ENCODE results near the gene TRANK1.
"Not testable (repeated sequence)": the region's sequence is repeated elsewhere in the genome, so short reads cannot be mapped to it uniquely, and the experiment has no call there.

The TRANK1 gene

GRCh38 chr3:36911990-36912804 is 32.7 kb downstream of the TRANK1 start:
- no peak for DNase-seq

GRCh38 chr3:36909666-36910065 is 35.2 kb downstream of the TRANK1 start:
- no peak for DNase-seq

GRCh38 chr3:36909181-36909580 is 35.7 kb downstream of the TRANK1 start:
- no peak for DNase-seq

GRCh38 chr3:36908647-36909180 is 36.1 kb downstream of the TRANK1 start:
- DNase-seq = no peak

GRCh38 chr3:36907911-36908646 is 36.8 kb downstream of the TRANK1 start:
- no peak for DNase-seq

- DNase-seq = no peak
Observed at GRCh38 chr3:36906504-36907149, 38.2 kb downstream of the TRANK1 start.

- no peak for DNase-seq
Observed at GRCh38 chr3:36905545-36905944, 39.3 kb downstream of the TRANK1 start.

- DNase-seq = no peak
Observed at GRCh38 chr3:36904641-36905040, 40.2 kb downstream of the TRANK1 start.

- not testable (repeated sequence) for DNase-seq
Observed at GRCh38 chr3:36904065-36904464, 40.8 kb downstream of the TRANK1 start.

GRCh38 chr3:36903119-36903882 is 41.6 kb downstream of the TRANK1 start:
- no peak for DNase-seq

- no peak for DNase-seq
Observed at GRCh38 chr3:36901588-36901987, 43.3 kb downstream of the TRANK1 start.

GRCh38 chr3:36900474-36901443 is 44.1 kb downstream of the TRANK1 start:
- no peak for DNase-seq

- no peak for DNase-seq
Observed at GRCh38 chr3:36895496-36896409, 49.1 kb downstream of the TRANK1 start.

- no peak for DNase-seq
Observed at GRCh38 chr3:36894914-36895313, 49.9 kb downstream of the TRANK1 start.

GRCh38 chr3:36893826-36894225 is 51.0 kb downstream of the TRANK1 start:
- DNase-seq = no peak

- no peak for DNase-seq
Observed at GRCh38 chr3:36893137-36893557, 51.7 kb downstream of the TRANK1 start.

GRCh38 chr3:36892457-36893136 is 52.3 kb downstream of the TRANK1 start:
- no peak for DNase-seq

- DNase-seq = no peak
Observed at GRCh38 chr3:36891701-36892160, 53.1 kb downstream of the TRANK1 start.

GRCh38 chr3:36891097-36891496 is 53.8 kb downstream of the TRANK1 start:
- not testable (repeated sequence) for DNase-seq

- DNase-seq = no peak
Observed at GRCh38 chr3:36890261-36890660, 54.6 kb downstream of the TRANK1 start.

Measured in NCI-H1092 (cell line).